ENCODE data around the gene MBTPS1. TPM values are rescaled to one million over a fixed set of nuclear protein-coding genes. Genes with fewer than 3 reads are reported as not detected.
A peak's percentile ranks its signal among the peaks of the same experiment; 100 is the strongest.

MBTPS1 gene
- total RNA-seq, 6 donors from 2014 or later = 83.6 to 156 (median 105) TPM

DNA sequence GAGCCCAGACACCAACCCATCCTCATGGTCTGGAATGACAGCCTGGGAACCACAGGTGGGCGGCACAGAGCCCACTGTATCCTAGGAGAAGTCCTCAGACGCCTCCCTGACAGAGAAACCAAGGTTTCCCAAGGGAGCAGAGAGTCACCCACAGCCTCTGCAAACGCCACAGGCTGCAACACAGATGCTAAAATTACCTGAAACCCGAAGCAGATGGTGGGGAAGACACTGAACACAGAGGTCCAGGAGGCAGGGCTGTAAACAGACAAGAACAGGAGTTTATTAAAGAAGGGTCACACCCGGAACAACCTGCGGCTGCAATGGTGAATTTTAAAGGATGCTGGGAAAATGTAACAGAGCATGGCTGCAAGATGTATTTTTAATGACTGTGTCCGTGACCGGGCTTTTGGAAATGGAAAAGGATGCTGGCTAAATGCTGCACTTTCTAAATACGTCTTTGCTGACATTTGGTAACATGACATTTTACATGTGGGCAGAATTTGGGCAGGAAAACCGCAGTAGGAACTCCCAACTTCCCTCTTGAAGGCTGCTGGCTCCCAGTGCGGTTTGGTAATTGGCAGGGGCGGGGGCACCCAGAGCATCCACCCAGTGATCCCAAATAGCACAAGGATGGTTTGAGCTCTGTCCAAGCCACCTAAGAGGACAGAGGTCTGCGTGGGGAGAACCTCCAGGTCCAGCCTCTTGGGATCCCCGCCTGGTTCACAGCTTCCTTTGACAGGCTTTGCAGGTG, 87.3 kb downstream of the MBTPS1 start:
- WGBS, 2 donors = 63 to 69% methylated on average over 8 to 13 of the region's 14 CpGs
- no peaks in the 10 kb centered on the region for H3K36me3 ChIP-seq
- no peak overlapping the region for H3K4me3 ChIP-seq
- ATAC-seq (ENCODE audit: low FRiP score in 2 of 2) = no peak
- no peaks in the 10 kb centered on the region for H3K9me3 ChIP-seq
- TF ChIP-seq, protein P1, sequence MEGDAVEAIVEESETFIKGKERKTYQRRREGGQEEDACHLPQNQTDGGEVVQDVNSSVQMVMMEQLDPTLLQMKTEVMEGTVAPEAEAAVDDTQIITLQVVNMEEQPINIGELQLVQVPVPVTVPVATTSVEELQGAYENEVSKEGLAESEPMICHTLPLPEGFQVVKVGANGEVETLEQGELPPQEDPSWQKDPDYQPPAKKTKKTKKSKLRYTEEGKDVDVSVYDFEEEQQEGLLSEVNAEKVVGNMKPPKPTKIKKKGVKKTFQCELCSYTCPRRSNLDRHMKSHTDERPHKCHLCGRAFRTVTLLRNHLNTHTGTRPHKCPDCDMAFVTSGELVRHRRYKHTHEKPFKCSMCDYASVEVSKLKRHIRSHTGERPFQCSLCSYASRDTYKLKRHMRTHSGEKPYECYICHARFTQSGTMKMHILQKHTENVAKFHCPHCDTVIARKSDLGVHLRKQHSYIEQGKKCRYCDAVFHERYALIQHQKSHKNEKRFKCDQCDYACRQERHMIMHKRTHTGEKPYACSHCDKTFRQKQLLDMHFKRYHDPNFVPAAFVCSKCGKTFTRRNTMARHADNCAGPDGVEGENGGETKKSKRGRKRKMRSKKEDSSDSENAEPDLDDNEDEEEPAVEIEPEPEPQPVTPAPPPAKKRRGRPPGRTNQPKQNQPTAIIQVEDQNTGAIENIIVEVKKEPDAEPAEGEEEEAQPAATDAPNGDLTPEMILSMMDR (IDR thresholded peaks at IDR 0.05) = no peak
- TF ChIP-seq POLR2AphosphoS5 (IDR thresholded peaks at IDR 0.05) (no peak), EP300 (IDR thresholded peaks at IDR 0.05) (no peak), POLR2A (IDR thresholded peaks at IDR 0.05) (no peak)
- DNase-seq = no peak
- H3K4me1 ChIP-seq = no peaks in the 10 kb centered on the region
- no peaks in the 10 kb centered on the region for H3K27me3 ChIP-seq
- H3K27ac ChIP-seq = no peak overlapping the region

- ATAC-seq (ENCODE audit: low FRiP score in 2 of 2) = no peak
- no peaks in the 10 kb centered on the region for H3K27me3 ChIP-seq
- TF ChIP-seq EP300 (IDR thresholded peaks at IDR 0.05) (no peak), POLR2A (IDR thresholded peaks at IDR 0.05) (no peak), POLR2AphosphoS5 (IDR thresholded peaks at IDR 0.05) (no peak)
- TF ChIP-seq, protein P1 (IDR thresholded peaks at IDR 0.05) = no peak
- H3K4me1 ChIP-seq = no peaks in the 10 kb centered on the region
- no peaks in the 10 kb centered on the region for H3K36me3 ChIP-seq
- DNase-seq = no peak
- H3K4me3 ChIP-seq = no peak overlapping the region
- WGBS, 2 donors = 49 to 60% methylated on average over 15 of the region's 15 CpGs
- no peak overlapping the region for H3K27ac ChIP-seq
- H3K9me3 ChIP-seq = no peaks in the 10 kb centered on the region
These were observed 89.1 kb downstream of the MBTPS1 start for GRCh38 chr16:84027625-84028024.

- H3K9me3 ChIP-seq = peaks cover 0 to 5% (median 2%) of the 10 kb centered on the region in 4 donors
- no peaks in the 10 kb centered on the region for H3K4me1 ChIP-seq
- ATAC-seq (ENCODE audit: low FRiP score in 2 of 2) = no peak
- TF ChIP-seq POLR2AphosphoS5 (IDR thresholded peaks at IDR 0.05) = no peak
- TF ChIP-seq, protein P1 (IDR thresholded peaks at IDR 0.05) = no peak
- no peak overlapping the region for H3K4me3 ChIP-seq
- DNase-seq = no peak
- no peak overlapping the region for H3K27ac ChIP-seq
- H3K36me3 ChIP-seq = no peaks in the 10 kb centered on the region
- no peaks in the 10 kb centered on the region for H3K27me3 ChIP-seq
- 88 to 93% methylated on average over 10 of the region's 10 CpGs for WGBS, 2 donors
These were observed 90.1 kb downstream of the MBTPS1 start for GRCh38 chr16:84026606-84027005.

GRCh38 chr16:84024854-84025253, 91.9 kb downstream of the MBTPS1 start:
- no peaks in the 10 kb centered on the region for H3K27me3 ChIP-seq
- H3K4me3 ChIP-seq = no peak overlapping the region
- no peak for TF ChIP-seq POLR2AphosphoS5 (IDR thresholded peaks at IDR 0.05)
- TF ChIP-seq, protein P1 (IDR thresholded peaks at IDR 0.05) = no peak
- no peak for TF ChIP-seq EP300 (IDR thresholded peaks at IDR 0.05)
- no peak for TF ChIP-seq POLR2A (IDR thresholded peaks at IDR 0.05)
- H3K4me1 ChIP-seq = no peaks in the 10 kb centered on the region
- DNase-seq = no peak
- ATAC-seq (ENCODE audit: low FRiP score in 2 of 2) = peak in 1 of 2 donors; percentile 95
- H3K9me3 ChIP-seq = peaks cover 0 to 9% (median 7%) of the 10 kb centered on the region in 4 donors
- 73 to 79% methylated on average over 7 to 9 of the region's 9 CpGs for WGBS, 2 donors
- no peak overlapping the region for H3K27ac ChIP-seq
- H3K36me3 ChIP-seq = no peaks in the 10 kb centered on the region

DNA sequence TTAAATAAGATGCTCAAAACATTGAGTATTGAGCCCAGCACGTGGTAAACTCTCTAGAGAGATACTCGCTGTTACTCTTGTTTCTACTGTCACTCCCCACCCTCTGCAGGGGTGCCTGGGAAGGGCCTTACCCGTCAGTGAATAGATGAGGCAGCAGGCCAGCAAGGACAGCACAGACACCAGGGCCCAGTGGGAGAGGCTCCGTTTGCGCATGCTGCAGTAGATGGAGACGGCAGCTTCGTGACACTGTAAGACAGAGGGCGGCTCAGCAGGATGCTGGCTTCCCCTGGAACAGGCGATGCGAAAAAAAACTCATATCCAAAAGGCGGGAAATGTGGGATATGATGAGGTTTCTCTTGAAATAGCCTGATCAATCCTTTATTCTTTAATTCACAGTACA, 94.1 kb downstream of the MBTPS1 start:
- DNase-seq (no peak), ATAC-seq (ENCODE audit: low FRiP score in 2 of 2) (no peak)

More for the DNA sequence above, 94.1 kb downstream of the MBTPS1 start:
- Histone ChIP-seq H3K4me3 (no peak overlapping the region), H3K4me1 (no peaks in the 10 kb centered on the region), H3K36me3 (no peaks in the 10 kb centered on the region), H3K27me3 (no peaks in the 10 kb centered on the region), H3K27ac (no peak overlapping the region), H3K9me3 (peaks cover 0 to 15% (median 7%) of the 10 kb centered on the region in 4 donors)
- WGBS, 2 donors = 65 to 79% methylated on average over 11 of the region's 11 CpGs
- no peak for TF ChIP-seq POLR2A (IDR thresholded peaks at IDR 0.05)
- no peak for TF ChIP-seq POLR2AphosphoS5 (IDR thresholded peaks at IDR 0.05)
- no peak for TF ChIP-seq EP300 (IDR thresholded peaks at IDR 0.05)
- TF ChIP-seq, protein P1 (IDR thresholded peaks at IDR 0.05) = no peak

Measured in upper lobe of left lung (tissue), 6 donors.